Measurements from ENCODE around the gene SLC51A.

- TF ChIP-seq CTCF (IDR thresholded peaks at IDR 0.05) (no peak), ZFX (IDR thresholded peaks at IDR 0.05; ENCODE audit: borderline replicate concordance) (no peak)
These were observed 10.8 kb downstream of the SLC51A start for GRCh38 chr3:196227121-196227561.
